Rectal smooth muscle tissue (tissue), 1 donor: ENCODE data around the gene DOK7.

Experiments used
- H3K27ac ChIP-seq: one replicate; pipeline ENCODE4 v1.7.0; 2013; ENCODE audit warnings: low read depth, low read length, inconsistent platforms
- H3K27me3 ChIP-seq: one replicate; pipeline ENCODE4 v1.7.0; 2013; ENCODE audit warnings: low read length; ENCODE audit not compliant: control insufficient read depth, insufficient read depth
- H3K36me3 ChIP-seq: one replicate; pipeline ENCODE4 v1.7.0; 2013; ENCODE audit warnings: low read length; ENCODE audit not compliant: control insufficient read depth, insufficient read depth
- H3K4me1 ChIP-seq: one replicate; pipeline ENCODE4 v1.7.0; 2013; ENCODE audit warnings: low read length; ENCODE audit not compliant: control insufficient read depth, insufficient read depth
- H3K4me3 ChIP-seq: one replicate; pipeline ENCODE4 v1.7.0; 2013; ENCODE audit warnings: low read length
- H3K9ac ChIP-seq: one replicate; pipeline ENCODE4 v1.7.0; 2013; ENCODE audit warnings: low read length

DOK7 gene

GRCh38 chr4:3487861-3488260, 24.8 kb downstream of the DOK7 start:
- Histone ChIP-seq H3K9ac (no peak overlapping the region), H3K36me3 (no peaks in the 10 kb centered on the region), H3K27ac (no peak overlapping the region), H3K4me1 (no peaks in the 10 kb centered on the region), H3K4me3 (no peak overlapping the region), H3K27me3 (peaks cover 17% of the 10 kb centered on the region)

GRCh38 chr4:3488820-3489219, 25.7 kb downstream of the DOK7 start:
- no peak overlapping the region for H3K4me3 ChIP-seq
- H3K36me3 ChIP-seq = no peaks in the 10 kb centered on the region
- no peaks in the 10 kb centered on the region for H3K4me1 ChIP-seq
- H3K27ac ChIP-seq = no peak overlapping the region
- peaks cover 18% of the 10 kb centered on the region for H3K27me3 ChIP-seq
- H3K9ac ChIP-seq = no peak overlapping the region

GRCh38 chr4:3489451-3489962, 26.4 kb downstream of the DOK7 start:
- H3K36me3 ChIP-seq = no peaks in the 10 kb centered on the region

GRCh38 chr4:3491681-3492405, 28.7 kb downstream of the DOK7 start:
- no peak overlapping the region for H3K4me3 ChIP-seq

More at GRCh38 chr4:3489451-3489962, 26.4 kb downstream of the DOK7 start:
- Histone ChIP-seq H3K27ac (no peak overlapping the region), H3K4me3 (no peak overlapping the region), H3K27me3 (peaks cover 14% of the 10 kb centered on the region), H3K4me1 (no peaks in the 10 kb centered on the region), H3K9ac (no peak overlapping the region)

GRCh38 chr4:3492741-3493719, 29.9 kb downstream of the DOK7 start:
- H3K27me3 ChIP-seq = peaks cover 19% of the 10 kb centered on the region
- no peaks in the 10 kb centered on the region for H3K4me1 ChIP-seq
- no peak overlapping the region for H3K27ac ChIP-seq
- no peak overlapping the region for H3K9ac ChIP-seq
- H3K4me3 ChIP-seq = no peak overlapping the region
- H3K36me3 ChIP-seq = no peaks in the 10 kb centered on the region

More at GRCh38 chr4:3491681-3492405, 28.7 kb downstream of the DOK7 start:
- Histone ChIP-seq H3K27ac (no peak overlapping the region), H3K36me3 (no peaks in the 10 kb centered on the region), H3K4me1 (no peaks in the 10 kb centered on the region), H3K9ac (no peak overlapping the region), H3K27me3 (peaks cover 19% of the 10 kb centered on the region)

- Histone ChIP-seq H3K4me3 (no peak overlapping the region), H3K4me1 (no peaks in the 10 kb centered on the region), H3K27ac (no peak overlapping the region), H3K27me3 (peaks cover 19% of the 10 kb centered on the region), H3K9ac (no peak overlapping the region), H3K36me3 (no peaks in the 10 kb centered on the region)
Measured at GRCh38 chr4:3493720-3494461, 30.8 kb downstream of the DOK7 start.

GRCh38 chr4:3494462-3494871, 31.4 kb downstream of the DOK7 start:
- no peaks in the 10 kb centered on the region for H3K36me3 ChIP-seq
- H3K4me3 ChIP-seq = no peak overlapping the region
- H3K4me1 ChIP-seq = no peaks in the 10 kb centered on the region
- H3K9ac ChIP-seq = no peak overlapping the region
- H3K27ac ChIP-seq = no peak overlapping the region
- peaks cover 19% of the 10 kb centered on the region for H3K27me3 ChIP-seq

- H3K9ac ChIP-seq = no peak overlapping the region
- no peaks in the 10 kb centered on the region for H3K36me3 ChIP-seq
- H3K27ac ChIP-seq = no peak overlapping the region
- H3K27me3 ChIP-seq = peaks cover 19% of the 10 kb centered on the region
- no peak overlapping the region for H3K4me3 ChIP-seq
- no peaks in the 10 kb centered on the region for H3K4me1 ChIP-seq
Measured at GRCh38 chr4:3495204-3495975, 32.3 kb downstream of the DOK7 start.

- no peak overlapping the region for H3K9ac ChIP-seq
- no peak overlapping the region for H3K27ac ChIP-seq
- H3K4me3 ChIP-seq = no peak overlapping the region
- H3K27me3 ChIP-seq = peaks cover 19% of the 10 kb centered on the region
- no peaks in the 10 kb centered on the region for H3K36me3 ChIP-seq
- H3K4me1 ChIP-seq = no peaks in the 10 kb centered on the region
Measured at GRCh38 chr4:3496021-3496420, 32.9 kb downstream of the DOK7 start.

GRCh38 chr4:3497095-3497494, 34.0 kb downstream of the DOK7 start:
- no peaks in the 10 kb centered on the region for H3K4me1 ChIP-seq
- no peak overlapping the region for H3K4me3 ChIP-seq
- no peak overlapping the region for H3K9ac ChIP-seq
- H3K27ac ChIP-seq = no peak overlapping the region
- peaks cover 16% of the 10 kb centered on the region for H3K27me3 ChIP-seq
- H3K36me3 ChIP-seq = no peaks in the 10 kb centered on the region

- H3K4me3 ChIP-seq = no peak overlapping the region
- H3K27ac ChIP-seq = no peak overlapping the region
- H3K4me1 ChIP-seq = no peaks in the 10 kb centered on the region
- peaks cover 14% of the 10 kb centered on the region for H3K27me3 ChIP-seq
- no peaks in the 10 kb centered on the region for H3K36me3 ChIP-seq
- no peak overlapping the region for H3K9ac ChIP-seq
Measured at GRCh38 chr4:3497523-3498389, 34.6 kb downstream of the DOK7 start.
